K562 treated with DMSO at 1 percent for 4 hours (cell line): ENCODE measurements around the gene LIPG. TPM values are rescaled to one million over a fixed set of nuclear protein-coding genes. Genes with fewer than 3 reads are reported as not detected.

ENCODE experiments used
- total RNA-seq: library from RNA; unstranded; fragments of 300-600 nt; gene quantifications from 2 replicates; pipeline ENCODE4 v1.2.3, GENCODE V29; 2022; ENCODE audit not compliant: insufficient read depth

LIPG gene
- total RNA-seq = 0.91 and 2.2 TPM in 2 replicates

GRCh38 chr18:49561289-49562193 lies at the start of gene LIPG:
LIPG (plus strand) TSS chr18:49562057; CDS start chr18:49562309, 252 bp downstream.

Other genes with a start within 250 kb of the LIPG start
- 22.4 and 29.3 TPM in 2 replicates for gene DYM, start 101.4 kb upstream of the LIPG start, total RNA-seq
- 11.7 and 14.3 TPM in 2 replicates for gene C18orf32, start 74.8 kb upstream of the LIPG start, total RNA-seq
- 3,849 and 3,951 TPM in 2 replicates for gene RPL17, start 69.6 kb upstream of the LIPG start, total RNA-seq